Measurements from ENCODE around the gene SMCO3. TPM values are rescaled to one million over a fixed set of nuclear protein-coding genes. Genes with fewer than 3 reads are reported as not detected.

Gene SMCO3
- total and polyA plus RNA-seq, 2 of the 8 experiments (the other 6 are each of a cell fraction or from before 2014, with no cell fraction given): not detected

GRCh38 chr12:14803011-14803829, 10.8 kb downstream of the SMCO3 start, which contains the start of the genes C12orf60 and WBP11:
TSS of gene C12orf60 (plus strand) at chr12:14803670. CDS start at chr12:14822936, 19,266 bp downstream.
TSS of gene WBP11 (minus strand) at chr12:14803478. CDS start at chr12:14801383, 2,095 bp downstream.
- Histone ChIP-seq H4K91ac (replicated peaks; ENCODE audit: insufficient read length, low read length) (no peak within 1 kb of the TSS), H3K4me2 (ENCODE audit: insufficient read depth in 1 of 2, low read depth in 2 of 2, low read length in 2 of 2) (peak within 1 kb of the TSS; percentile 77 to 82), H4K8ac (ENCODE audit: extremely low read depth, insufficient read depth, low read length) (peak within 1 kb of the TSS; percentile 96; the same call in 1 of the 2 replicates), H3K4me3 (ENCODE audit: extremely low read depth in 1 of 4, insufficient read depth in 2 of 4, low read depth in 3 of 4, low read length in 4 of 4) (peak within 1 kb of the TSS; percentile 66 to 98 (median 96)), H2BK12ac (ENCODE audit: low read depth, low read length) (0 out of 2 replicates have a peak within 1 kb of the TSS, but pooled peaks have one; percentile 41), H3K18ac (ENCODE audit: extremely low read depth, low read length) (peak within 1 kb of the TSS; percentile 66; the same call in 1 of the 2 replicates), H2BK120ac (replicated peaks; ENCODE audit: low read depth, low read length) (no peak within 1 kb of the TSS), H3K23me2 (ENCODE audit: low read depth, low read length) (peaks cover 4% of the 10 kb centered on the region; the same call in 1 of the 2 replicates), H3K4me1 (replicated peaks in 1 of 4; ENCODE audit: control insufficient read depth in 3 of 4, insufficient read depth in 4 of 4, low read length in 3 of 4) (peaks cover 0 to 2% (median 0%) of the 10 kb centered on the region in 4 experiments; a peak in 3 of 7 replicates), H3K27ac (ENCODE audit: low read depth, low read length) (peak within 1 kb of the TSS; percentile 93), H3K23ac (ENCODE audit: insufficient read length) (no peak within 1 kb of the TSS), H3K4ac (replicated peaks; ENCODE audit: insufficient read length, low read depth, low read length) (no peak within 1 kb of the TSS), H3K27me3 (replicated peaks in 1 of 4; ENCODE audit: control insufficient read depth in 3 of 4, extremely low read depth in 1 of 4, insufficient read depth in 3 of 4, low read length in 3 of 4) (no peaks in the 10 kb centered on the region), H2BK15ac (ENCODE audit: low read length) (no peak within 1 kb of the TSS), H3K56ac (replicated peaks; ENCODE audit: insufficient read length, low read depth, low read length) (peak within 1 kb of the TSS; percentile 60), H3K79me1 (ENCODE audit: low read depth, low read length) (no peaks in the 10 kb centered on the region), H2BK20ac (ENCODE audit: low read length) (no peak within 1 kb of the TSS), H4K5ac (ENCODE audit: insufficient read length, low read depth, low read length) (peak within 1 kb of the TSS; percentile 40), H3K9ac (replicated peaks in 1 of 4; ENCODE audit: extremely low read depth in 1 of 4, low read depth in 3 of 4, low read length in 3 of 4) (peak within 1 kb of the TSS; percentile 82 to 97 (median 94)), H2AFZ (ENCODE audit: low read length) (peak within 1 kb of the TSS; percentile 85), H3K36me3 (ENCODE audit: control insufficient read depth in 2 of 4, insufficient read depth in 4 of 4, low read length in 3 of 4) (peaks cover 6 to 19% (median 10%) of the 10 kb centered on the region in 4 experiments), H3K14ac (ENCODE audit: insufficient read length) (no peak within 1 kb of the TSS), H2BK5ac (ENCODE audit: low read depth, low read length) (peak within 1 kb of the TSS; percentile 93), H2AK5ac (ENCODE audit: low read depth, low read length) (no peak within 1 kb of the TSS), H3K9me3 (ENCODE audit: insufficient read depth in 2 of 2, low read depth in 1 of 2, low read length in 1 of 2) (no peaks in the 10 kb centered on the region), H3K79me2 (ENCODE audit: control insufficient read depth in 1 of 2, insufficient read depth in 2 of 2, low read length in 2 of 2) (peaks cover 8 to 51% of the 10 kb centered on the region in 2 experiments; a peak in 3 of 4 replicates), H4K20me1 (replicated peaks in 1 of 2; ENCODE audit: control insufficient read depth in 1 of 2, insufficient read depth in 2 of 2, low read length in 2 of 2) (peaks cover 0 to 2% of the 10 kb centered on the region in 2 experiments)
- CTCF ChIA-PET (ENCODE audit: partially characterized antibody): interaction anchor here (0.6 to 2.2 kb wide), 11 partner anchors 8 to 541 kb away, joined by 3 to 10 read pairs (median 4); a partner anchor contains a TSS
- POLR2A ChIA-PET (ENCODE audit: partially characterized antibody): interaction anchor here (0.6 to 6.5 kb wide), 18 partner anchors 11 to 1080 kb away, joined by 3 to 68 read pairs (median 4); a partner anchor contains a TSS
- DNase-seq (ENCODE audit: low read depth in 1 of 2, low spot score in 2 of 2): peak; percentile 82 to 89
- 1% methylated on average over 50 of the region's 50 CpGs; no CpG with 5 or more reads in 1 of the 2 experiments for WGBS, 2 experiments (ENCODE audit: extremely low coverage in 1 of 2, insufficient coverage in 1 of 2, insufficient read length in 1 of 2, insufficient replicate concordance in 2 of 2, low coverage in 1 of 2, low lambda C conversion rate in 2 of 2, missing lambda C conversion rate in 1 of 2)
- peak; percentile 99 for FAIRE-seq
- TF ChIP-seq, protein P1, sequence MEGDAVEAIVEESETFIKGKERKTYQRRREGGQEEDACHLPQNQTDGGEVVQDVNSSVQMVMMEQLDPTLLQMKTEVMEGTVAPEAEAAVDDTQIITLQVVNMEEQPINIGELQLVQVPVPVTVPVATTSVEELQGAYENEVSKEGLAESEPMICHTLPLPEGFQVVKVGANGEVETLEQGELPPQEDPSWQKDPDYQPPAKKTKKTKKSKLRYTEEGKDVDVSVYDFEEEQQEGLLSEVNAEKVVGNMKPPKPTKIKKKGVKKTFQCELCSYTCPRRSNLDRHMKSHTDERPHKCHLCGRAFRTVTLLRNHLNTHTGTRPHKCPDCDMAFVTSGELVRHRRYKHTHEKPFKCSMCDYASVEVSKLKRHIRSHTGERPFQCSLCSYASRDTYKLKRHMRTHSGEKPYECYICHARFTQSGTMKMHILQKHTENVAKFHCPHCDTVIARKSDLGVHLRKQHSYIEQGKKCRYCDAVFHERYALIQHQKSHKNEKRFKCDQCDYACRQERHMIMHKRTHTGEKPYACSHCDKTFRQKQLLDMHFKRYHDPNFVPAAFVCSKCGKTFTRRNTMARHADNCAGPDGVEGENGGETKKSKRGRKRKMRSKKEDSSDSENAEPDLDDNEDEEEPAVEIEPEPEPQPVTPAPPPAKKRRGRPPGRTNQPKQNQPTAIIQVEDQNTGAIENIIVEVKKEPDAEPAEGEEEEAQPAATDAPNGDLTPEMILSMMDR (IDR thresholded peaks at IDR 0.05; ENCODE audit: control extremely low read depth in 1 of 3, insufficient read depth in 1 of 3, low read depth in 1 of 3, low read length in 3 of 3): no peak
- TF ChIP-seq MAX (IDR thresholded peaks at IDR 0.05) (no peak), EZH2 (IDR thresholded peaks at IDR 0.05; ENCODE audit: low read depth, low read length, severe bottlenecking) (no peak), NRF1 (IDR thresholded peaks at IDR 0.05; ENCODE audit: low read depth, low read length) (no peak), TEAD4 (IDR thresholded peaks at IDR 0.05; ENCODE audit: low read depth, low read length) (peak; percentile 91), RAD21 (IDR thresholded peaks at IDR 0.05 in 1 of 2, conservative IDR thresholded peaks at IDR 0.05 in 1 of 2; ENCODE audit: low read depth in 2 of 2, low read length in 2 of 2) (no peak), SRF (IDR thresholded peaks at IDR 0.05; ENCODE audit: low read depth, low read length) (no peak), YY1 (IDR thresholded peaks at IDR 0.05; ENCODE audit: low read depth, low read length) (peak; percentile 97)

Data from H1 (cell line).